SK-N-SH treated with all-trans-retinoic acid at 6 μM for 48 hours (cell line): ENCODE measurements around the gene GRIN2B.

Experiments used
- ARNTL ChIP-seq: fragments of 450-650 bp; formaldehyde crosslinking; IDR thresholded peaks from 2 replicates; pipeline ENCODE4 v1.5.0; 2020; ENCODE audit warnings: low read depth, mild to moderate bottlenecking, moderate library complexity, borderline replicate concordance
- CSDC2 ChIP-seq: fragments of 250-450 bp; sonication (Bioruptor Pico); IDR thresholded peaks from 2 replicates; pipeline ENCODE4 v1.5.0; 2020; ENCODE audit warnings: mild to moderate bottlenecking, moderate library complexity
- GLIS3 ChIP-seq: fragments of 250-450 bp; sonication (Bioruptor Pico); IDR thresholded peaks from 2 replicates; pipeline ENCODE4 v1.5.0; 2020; ENCODE audit warnings: mild to moderate bottlenecking, moderate library complexity
- OSR1 ChIP-seq: fragments of 250-450 bp; sonication (Bioruptor Pico); IDR thresholded peaks from 2 replicates; pipeline ENCODE4 v1.8.0; 2022; ENCODE audit warnings: moderate library complexity, mild to moderate bottlenecking, inconsistent platforms
- RARB ChIP-seq: fragments of 250-450 bp; sonication (Bioruptor Pico); IDR thresholded peaks from 2 replicates; pipeline ENCODE4 v1.8.0; 2021; ENCODE audit warnings: mild to moderate bottlenecking, moderate library complexity
- ZC3H10 ChIP-seq: fragments of 250-450 bp; sonication (Bioruptor Pico); IDR thresholded peaks from 2 replicates; pipeline ENCODE4 v1.5.1; 2021; ENCODE audit warnings: mild to moderate bottlenecking, moderate library complexity
- ZFP3 ChIP-seq: fragments of 250-450 bp; sonication (Bioruptor Pico); IDR thresholded peaks from 2 replicates; pipeline ENCODE4 v1.5.0; 2020; ENCODE audit warnings: mild to moderate bottlenecking, moderate library complexity
- ZFP30 ChIP-seq: fragments of 450-650 bp; formaldehyde crosslinking; IDR thresholded peaks from 2 replicates; pipeline ENCODE4 v1.5.0; 2022; ENCODE audit warnings: mild to moderate bottlenecking, moderate library complexity
- ZNF565 ChIP-seq: fragments of 450-650 bp; formaldehyde crosslinking; conservative IDR thresholded peaks from 2 replicates; pipeline ENCODE4 v1.5.0; 2020; ENCODE audit warnings: low read depth, mild to moderate bottlenecking, moderate library complexity
- ZNF70 ChIP-seq: fragments of 450-650 bp; formaldehyde crosslinking; IDR thresholded peaks from 2 replicates; pipeline ENCODE4 v1.5.0; 2020; ENCODE audit warnings: mild to moderate bottlenecking, moderate library complexity
- ZNF8 ChIP-seq: fragments of 450-650 bp; formaldehyde crosslinking; IDR thresholded peaks from 2 replicates; pipeline ENCODE4 v1.5.0; 2020; ENCODE audit warnings: mild to moderate bottlenecking, moderate library complexity
- TF ChIP-seq, protein P1 (sequence below): fragments of 250-450 bp; sonication (Bioruptor Pico); IDR thresholded peaks from 2 replicates; pipeline ENCODE4 v1.8.0; 2020; ENCODE audit warnings: mild to moderate bottlenecking, moderate library complexity, borderline replicate concordance
- TF ChIP-seq, protein P2 (sequence below): fragments of 250-450 bp; sonication (Bioruptor Pico); IDR thresholded peaks from 2 replicates; pipeline ENCODE4 v1.5.1; 2020; ENCODE audit warnings: low read depth, mild to moderate bottlenecking, moderate library complexity
- TF ChIP-seq, protein P3 (sequence below): fragments of 250-450 bp; sonication (Bioruptor Pico); IDR thresholded peaks from 2 replicates; pipeline ENCODE4 v1.5.0; 2020; ENCODE audit warnings: mild to moderate bottlenecking, moderate library complexity

DNA sequence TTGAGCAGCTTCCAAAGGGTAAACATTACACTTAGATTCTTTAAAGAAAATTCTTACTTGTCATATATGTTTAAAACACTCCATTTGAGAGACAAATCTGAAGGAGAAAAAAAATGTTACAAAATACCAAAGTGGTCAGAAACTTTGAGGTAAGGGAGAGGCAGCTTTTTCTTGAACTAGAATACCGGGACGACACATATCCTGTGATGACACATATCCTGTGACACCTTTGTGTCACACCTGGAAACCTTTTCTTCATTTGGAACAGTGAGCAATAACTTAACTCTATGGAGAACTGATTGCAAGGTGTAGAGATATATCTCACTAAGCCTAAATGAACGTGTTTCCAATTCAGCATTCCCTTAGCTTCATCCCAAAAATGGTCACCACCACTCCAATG is 4.6 kb upstream of the GRIN2B start:
- TF ChIP-seq ZNF8 (CRISPR knock-in tag) (no peak), RARB (CRISPR knock-in tag) (no peak), ZNF70 (CRISPR knock-in tag) (no peak), ZFP3 (CRISPR knock-in tag) (no peak), ZFP30 (CRISPR knock-in tag) (no peak), GLIS3 (CRISPR knock-in tag) (no peak), ARNTL (CRISPR knock-in tag) (no peak), CSDC2 (CRISPR knock-in tag) (no peak), OSR1 (CRISPR knock-in tag) (no peak), ZC3H10 (CRISPR knock-in tag) (no peak), ZNF565 (CRISPR knock-in tag) (no peak)
- TF ChIP-seq, protein P1, sequence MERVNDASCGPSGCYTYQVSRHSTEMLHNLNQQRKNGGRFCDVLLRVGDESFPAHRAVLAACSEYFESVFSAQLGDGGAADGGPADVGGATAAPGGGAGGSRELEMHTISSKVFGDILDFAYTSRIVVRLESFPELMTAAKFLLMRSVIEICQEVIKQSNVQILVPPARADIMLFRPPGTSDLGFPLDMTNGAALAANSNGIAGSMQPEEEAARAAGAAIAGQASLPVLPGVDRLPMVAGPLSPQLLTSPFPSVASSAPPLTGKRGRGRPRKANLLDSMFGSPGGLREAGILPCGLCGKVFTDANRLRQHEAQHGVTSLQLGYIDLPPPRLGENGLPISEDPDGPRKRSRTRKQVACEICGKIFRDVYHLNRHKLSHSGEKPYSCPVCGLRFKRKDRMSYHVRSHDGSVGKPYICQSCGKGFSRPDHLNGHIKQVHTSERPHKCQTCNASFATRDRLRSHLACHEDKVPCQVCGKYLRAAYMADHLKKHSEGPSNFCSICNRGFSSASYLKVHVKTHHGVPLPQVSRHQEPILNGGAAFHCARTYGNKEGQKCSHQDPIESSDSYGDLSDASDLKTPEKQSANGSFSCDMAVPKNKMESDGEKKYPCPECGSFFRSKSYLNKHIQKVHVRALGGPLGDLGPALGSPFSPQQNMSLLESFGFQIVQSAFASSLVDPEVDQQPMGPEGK (CRISPR knock-in tag): no peak
- TF ChIP-seq, protein P2, sequence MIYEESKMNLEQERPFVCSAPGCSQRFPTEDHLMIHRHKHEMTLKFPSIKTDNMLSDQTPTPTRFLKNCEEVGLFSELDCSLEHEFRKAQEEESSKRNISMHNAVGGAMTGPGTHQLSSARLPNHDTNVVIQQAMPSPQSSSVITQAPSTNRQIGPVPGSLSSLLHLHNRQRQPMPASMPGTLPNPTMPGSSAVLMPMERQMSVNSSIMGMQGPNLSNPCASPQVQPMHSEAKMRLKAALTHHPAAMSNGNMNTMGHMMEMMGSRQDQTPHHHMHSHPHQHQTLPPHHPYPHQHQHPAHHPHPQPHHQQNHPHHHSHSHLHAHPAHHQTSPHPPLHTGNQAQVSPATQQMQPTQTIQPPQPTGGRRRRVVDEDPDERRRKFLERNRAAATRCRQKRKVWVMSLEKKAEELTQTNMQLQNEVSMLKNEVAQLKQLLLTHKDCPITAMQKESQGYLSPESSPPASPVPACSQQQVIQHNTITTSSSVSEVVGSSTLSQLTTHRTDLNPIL (CRISPR knock-in tag): no peak
- TF ChIP-seq, protein P3, sequence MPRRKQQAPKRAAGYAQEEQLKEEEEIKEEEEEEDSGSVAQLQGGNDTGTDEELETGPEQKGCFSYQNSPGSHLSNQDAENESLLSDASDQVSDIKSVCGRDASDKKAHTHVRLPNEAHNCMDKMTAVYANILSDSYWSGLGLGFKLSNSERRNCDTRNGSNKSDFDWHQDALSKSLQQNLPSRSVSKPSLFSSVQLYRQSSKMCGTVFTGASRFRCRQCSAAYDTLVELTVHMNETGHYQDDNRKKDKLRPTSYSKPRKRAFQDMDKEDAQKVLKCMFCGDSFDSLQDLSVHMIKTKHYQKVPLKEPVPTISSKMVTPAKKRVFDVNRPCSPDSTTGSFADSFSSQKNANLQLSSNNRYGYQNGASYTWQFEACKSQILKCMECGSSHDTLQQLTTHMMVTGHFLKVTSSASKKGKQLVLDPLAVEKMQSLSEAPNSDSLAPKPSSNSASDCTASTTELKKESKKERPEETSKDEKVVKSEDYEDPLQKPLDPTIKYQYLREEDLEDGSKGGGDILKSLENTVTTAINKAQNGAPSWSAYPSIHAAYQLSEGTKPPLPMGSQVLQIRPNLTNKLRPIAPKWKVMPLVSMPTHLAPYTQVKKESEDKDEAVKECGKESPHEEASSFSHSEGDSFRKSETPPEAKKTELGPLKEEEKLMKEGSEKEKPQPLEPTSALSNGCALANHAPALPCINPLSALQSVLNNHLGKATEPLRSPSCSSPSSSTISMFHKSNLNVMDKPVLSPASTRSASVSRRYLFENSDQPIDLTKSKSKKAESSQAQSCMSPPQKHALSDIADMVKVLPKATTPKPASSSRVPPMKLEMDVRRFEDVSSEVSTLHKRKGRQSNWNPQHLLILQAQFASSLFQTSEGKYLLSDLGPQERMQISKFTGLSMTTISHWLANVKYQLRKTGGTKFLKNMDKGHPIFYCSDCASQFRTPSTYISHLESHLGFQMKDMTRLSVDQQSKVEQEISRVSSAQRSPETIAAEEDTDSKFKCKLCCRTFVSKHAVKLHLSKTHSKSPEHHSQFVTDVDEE: no peak
